Kidney (tissue), 14 donors: ENCODE data around the gene MTAP. TPM values are rescaled to one million over a fixed set of nuclear protein-coding genes. Genes with fewer than 3 reads are reported as not detected.

Experiments
- DNase-seq, 5 donors: peaks; one replicate each; pipeline ENCODE4 v3.0.0-alpha.2; 2013 to 2020
- FAIRE-seq: peaks from 2 replicates; lab custom pipeline; 2012; peaks lifted over from hg19 to GRCh38; lab: Jason Lieb, UNC
- H3K27ac ChIP-seq, 2 donors: one replicate each; pipeline ENCODE4 v1.7.0; 2013; ENCODE audit warnings: low read depth in 2 of 2, low read length in 2 of 2, inconsistent platforms in 1 of 2
- H3K27me3 ChIP-seq: one replicate; pipeline ENCODE4 v1.7.1; 2013; ENCODE audit warnings: low read length, inconsistent platforms; ENCODE audit not compliant: control insufficient read depth, insufficient read depth
- H3K36me3 ChIP-seq, 3 donors: one replicate each; pipeline versions ENCODE4 v1.7.0 to v1.7.1; 2013; ENCODE audit warnings: low read length in 3 of 3, control low read depth in 1 of 3, inconsistent platforms in 1 of 3; ENCODE audit not compliant: insufficient read depth in 3 of 3, control insufficient read depth in 2 of 3
- H3K4me1 ChIP-seq, 3 donors: one replicate each; pipeline versions ENCODE4 v1.7.0 to v1.7.1; 2013; ENCODE audit warnings: low read length in 3 of 3, inconsistent platforms in 1 of 3, low read depth in 1 of 3; ENCODE audit not compliant: control insufficient read depth in 2 of 3, insufficient read depth in 2 of 3
- H3K4me3 ChIP-seq, 3 donors: one replicate each; pipeline versions ENCODE4 v1.7.0 to v1.8.1; 2013; ENCODE audit warnings: low read length in 3 of 3, control low read depth in 1 of 3, inconsistent platforms in 1 of 3
- H3K9ac ChIP-seq, 3 donors: one replicate each; pipeline versions ENCODE4 v1.7.0 to v1.7.1; 2013; ENCODE audit warnings: low read length in 3 of 3, control low read depth in 1 of 3, inconsistent platforms in 1 of 3
- H3K9me3 ChIP-seq, 3 donors: one replicate each; pipeline versions ENCODE4 v1.7.0 to v1.7.1; 2013; ENCODE audit warnings: low read length in 3 of 3, control low read depth in 1 of 3, inconsistent platforms in 1 of 3; ENCODE audit not compliant: control insufficient read depth in 2 of 3, insufficient read depth in 1 of 3
- intact Hi-C: fragments of 100-400 bp; cut with DNase I; formaldehyde crosslinking; loops from one replicate; pipeline ENCODE4 v1.11.1; 2022
- polyA plus RNA-seq: library from polyadenylated mRNA; stranded (reverse); fragments of 350-450 nt; fragmentation: Illumina TruSeq; extraction: RNeasy Lipid Tissue Mini Kit (QIAGEN cat#74804); gene quantifications from one replicate; pipeline ENCODE4 v1.2.3, GENCODE V29; 2014; ENCODE audit warnings: low read depth, low replicate concordance; ENCODE audit not compliant: insufficient read depth
- total RNA-seq: library from RNA; stranded (reverse); fragmentation: NEBNext Ultra II Directional; extraction: Animal tissue kit (Norgen Biotek cat#: 25700); gene quantifications from one replicate; pipeline ENCODE4 v1.2.1, GENCODE V29; 2021
- TF ChIP-seq, protein P1 (sequence below): IDR thresholded peaks from 3 replicates; pipeline ENCODE4 v1.5.1; 2012; ENCODE audit warnings: mild to moderate bottlenecking, moderate library complexity, borderline replicate concordance; ENCODE audit not compliant: insufficient read depth; ENCODE audit errors: extremely low read depth
- donor health status: control.
- donor health status: control.
- donor health status: control.
- donor health status: control.
- donor health status: control.
- donor health status: DM: yes; HTN: yes; CAD: no.
- donor health status: Normal renal cell carcinoma (clear cell type).

The MTAP gene
- total and polyA plus RNA-seq, 2 donors from 2014 or later = 11.2 to 42.4 TPM

- Histone ChIP-seq H3K9me3 (peaks cover 0 to 5% (median 0%) of the 10 kb centered on the region in 3 donors), H3K27me3 (no peaks in the 10 kb centered on the region), H3K9ac (no peak overlapping the region), H3K27ac (no peak overlapping the region), H3K36me3 (no peaks in the 10 kb centered on the region), H3K4me3 (no peak overlapping the region), H3K4me1 (no peaks in the 10 kb centered on the region)
- TF ChIP-seq, protein P1, sequence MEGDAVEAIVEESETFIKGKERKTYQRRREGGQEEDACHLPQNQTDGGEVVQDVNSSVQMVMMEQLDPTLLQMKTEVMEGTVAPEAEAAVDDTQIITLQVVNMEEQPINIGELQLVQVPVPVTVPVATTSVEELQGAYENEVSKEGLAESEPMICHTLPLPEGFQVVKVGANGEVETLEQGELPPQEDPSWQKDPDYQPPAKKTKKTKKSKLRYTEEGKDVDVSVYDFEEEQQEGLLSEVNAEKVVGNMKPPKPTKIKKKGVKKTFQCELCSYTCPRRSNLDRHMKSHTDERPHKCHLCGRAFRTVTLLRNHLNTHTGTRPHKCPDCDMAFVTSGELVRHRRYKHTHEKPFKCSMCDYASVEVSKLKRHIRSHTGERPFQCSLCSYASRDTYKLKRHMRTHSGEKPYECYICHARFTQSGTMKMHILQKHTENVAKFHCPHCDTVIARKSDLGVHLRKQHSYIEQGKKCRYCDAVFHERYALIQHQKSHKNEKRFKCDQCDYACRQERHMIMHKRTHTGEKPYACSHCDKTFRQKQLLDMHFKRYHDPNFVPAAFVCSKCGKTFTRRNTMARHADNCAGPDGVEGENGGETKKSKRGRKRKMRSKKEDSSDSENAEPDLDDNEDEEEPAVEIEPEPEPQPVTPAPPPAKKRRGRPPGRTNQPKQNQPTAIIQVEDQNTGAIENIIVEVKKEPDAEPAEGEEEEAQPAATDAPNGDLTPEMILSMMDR = no peak
- intact Hi-C loops = no loop called here
- no peak for DNase-seq
- FAIRE-seq = no peak
Measured at GRCh38 chr9:21848615-21849014, 46.2 kb downstream of the MTAP start.

DNA sequence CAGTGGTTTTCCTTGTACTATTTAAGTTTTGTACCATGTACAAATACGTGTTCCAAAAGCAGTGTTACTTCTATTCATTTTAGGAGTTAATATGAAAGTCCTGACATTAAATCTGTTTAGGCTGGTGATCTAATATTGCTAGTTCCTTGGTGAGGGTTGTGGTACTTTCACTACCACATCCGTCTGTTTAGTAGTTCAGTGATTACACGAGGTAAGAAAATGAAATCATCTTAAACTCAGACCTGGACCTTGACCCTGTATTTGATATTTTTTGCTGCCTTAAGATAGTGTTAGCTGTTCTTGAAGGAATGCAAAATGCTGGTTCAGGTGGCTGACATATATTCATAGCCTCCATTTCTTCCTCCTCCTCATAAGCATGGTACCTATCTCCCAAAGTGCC lies 50.3 kb downstream of the MTAP start:
- intact Hi-C loops = no loop called here
- Histone ChIP-seq H3K9me3 (peaks cover 0 to 5% (median 0%) of the 10 kb centered on the region in 3 donors), H3K36me3 (peaks cover 2 to 6% (median 6%) of the 10 kb centered on the region in 3 donors)

DNA sequence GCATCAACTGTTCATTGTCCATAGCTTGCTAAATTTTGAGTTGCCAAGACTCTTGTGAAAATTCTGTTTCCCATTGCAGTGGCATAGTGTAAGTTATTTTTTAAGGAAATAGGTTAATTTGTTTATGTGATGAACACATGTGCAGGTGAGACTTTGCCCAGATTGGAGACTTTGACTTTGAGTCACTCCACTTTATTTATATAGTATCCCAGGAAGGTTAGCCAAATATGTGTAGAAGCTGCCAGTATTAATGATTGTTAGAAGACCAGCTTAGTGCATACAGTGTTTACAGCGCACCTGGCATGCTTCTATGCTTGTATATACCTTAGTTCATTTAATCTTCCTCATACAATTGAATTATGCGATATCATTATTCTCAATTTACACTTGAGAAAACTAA lies 51.0 kb downstream of the MTAP start:
- intact Hi-C loops = no loop called here
- FAIRE-seq (no peak), DNase-seq (peak in 1 of 5 donors; percentile 12)
- Histone ChIP-seq H3K27ac (no peak overlapping the region), H3K4me1 (no peaks in the 10 kb centered on the region), H3K9ac (no peak overlapping the region), H3K27me3 (no peaks in the 10 kb centered on the region), H3K36me3 (peaks cover 2 to 10% (median 6%) of the 10 kb centered on the region in 3 donors), H3K9me3 (peaks cover 0 to 5% (median 0%) of the 10 kb centered on the region in 3 donors), H3K4me3 (no peak overlapping the region)
- TF ChIP-seq, protein P1 = no peak

More for the DNA sequence above, 50.3 kb downstream of the MTAP start:
- FAIRE-seq (no peak), DNase-seq (no peak)
- TF ChIP-seq, protein P1 = no peak
- no peak overlapping the region for H3K27ac ChIP-seq
- no peak overlapping the region for H3K9ac ChIP-seq
- no peak overlapping the region for H3K4me3 ChIP-seq
- H3K4me1 ChIP-seq = no peaks in the 10 kb centered on the region
- H3K27me3 ChIP-seq = no peaks in the 10 kb centered on the region

DNA sequence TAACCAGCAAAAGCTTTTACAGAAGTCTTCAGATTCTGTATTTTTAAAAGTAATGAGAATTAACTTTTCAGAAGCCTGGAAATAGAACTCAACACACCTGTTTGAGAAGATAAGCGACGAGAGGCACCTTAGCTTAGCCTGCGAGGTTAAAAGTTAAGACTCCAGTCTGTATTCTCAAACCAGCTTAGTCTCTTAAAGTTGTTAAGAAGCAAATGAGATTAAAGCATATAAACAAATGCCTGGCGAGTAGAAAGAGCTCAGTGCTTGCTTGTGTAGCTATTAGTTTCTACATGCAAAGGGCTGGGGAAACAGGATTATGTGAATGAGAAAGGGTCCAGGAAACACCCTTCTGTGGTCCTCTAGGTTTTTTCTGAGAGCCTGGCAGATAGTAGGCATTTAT lies 51.7 kb downstream of the MTAP start:
- H3K27ac ChIP-seq = peak overlapping the region in 1 of 2 donors; percentile 44
- no peaks in the 10 kb centered on the region for H3K9me3 ChIP-seq
- no peak for DNase-seq
- TF ChIP-seq, protein P1 = no peak
- intact Hi-C loops = no loop called here
- no peaks in the 10 kb centered on the region for H3K27me3 ChIP-seq
- H3K9ac ChIP-seq = no peak overlapping the region
- no peaks in the 10 kb centered on the region for H3K4me1 ChIP-seq
- no peak overlapping the region for H3K4me3 ChIP-seq
- FAIRE-seq = no peak
- H3K36me3 ChIP-seq = peaks cover 2 to 13% (median 7%) of the 10 kb centered on the region in 3 donors
